ENCODE results near the gene PFKFB2.

PFKFB2 gene

GRCh38 chr1:207069858-207070506 lies 16.9 kb downstream of the PFKFB2 start:
- DNase-seq: no peak

GRCh38 chr1:207070811-207071210 lies 17.7 kb downstream of the PFKFB2 start:
- no peak for DNase-seq

GRCh38 chr1:207071426-207071825 lies 18.4 kb downstream of the PFKFB2 start:
- DNase-seq: no peak

- no peak for DNase-seq
Observed at GRCh38 chr1:207072233-207072632, 19.2 kb downstream of the PFKFB2 start.

- no peak for DNase-seq
Observed at GRCh38 chr1:207073906-207074820, 21.1 kb downstream of the PFKFB2 start.

GRCh38 chr1:207076181-207076955 lies 23.3 kb downstream of the PFKFB2 start:
- no peak for DNase-seq

GRCh38 chr1:207077012-207077411 lies 23.9 kb downstream of the PFKFB2 start:
- DNase-seq: no peak

GRCh38 chr1:207077470-207078377 lies 24.6 kb downstream of the PFKFB2 start:
- peak; percentile 80 for DNase-seq

GRCh38 chr1:207078578-207079132 lies 25.6 kb downstream of the PFKFB2 start:
- DNase-seq: no peak

- DNase-seq: no peak
Observed at GRCh38 chr1:207079706-207080241, 26.7 kb downstream of the PFKFB2 start.

GRCh38 chr1:207081088-207081487 lies 28.0 kb downstream of the PFKFB2 start:
- DNase-seq: no peak

- DNase-seq: no peak
Observed at GRCh38 chr1:207081806-207082205, 28.7 kb downstream of the PFKFB2 start.

- no peak for DNase-seq
Observed at GRCh38 chr1:207084232-207084631, 31.2 kb downstream of the PFKFB2 start.

GRCh38 chr1:207084701-207085180 lies 31.7 kb downstream of the PFKFB2 start:
- DNase-seq: peak; percentile 62

GRCh38 chr1:207085887-207086286 lies 32.8 kb downstream of the PFKFB2 start:
- DNase-seq: no peak

- no peak for DNase-seq
Observed at GRCh38 chr1:207088161-207088560, 35.1 kb downstream of the PFKFB2 start.

- no peak for DNase-seq
Observed at GRCh38 chr1:207088701-207089626, 35.9 kb downstream of the PFKFB2 start, which contains the start of gene C4BPB. C4BPB (plus strand) TSS chr1:207088860; CDS start chr1:207089532, 672 bp downstream.

- no peak for DNase-seq
Observed at GRCh38 chr1:207089627-207090355, 36.7 kb downstream of the PFKFB2 start.

- DNase-seq: no peak
Observed at GRCh38 chr1:207091200-207091908, 38.3 kb downstream of the PFKFB2 start.
